OCI-LY7 (cell line): ENCODE data around the gene MNAT1. TPM values are rescaled to one million over a fixed set of nuclear protein-coding genes. Genes with fewer than 3 reads are reported as not detected.

Source experiments
- BruUV-seq: library from RNA; stranded (reverse); fragments of 400-500 nt; replicated peaks from 2 replicates; lab custom pipeline; 2021; lab: Mats Ljungman, UMichigan
- CTCF ChIA-PET: fragments of 300-600 bp; sonication (Branson Sonifier 250); formaldehyde crosslinking; loops from one replicate; lab custom pipeline; 2022; ENCODE audit warnings: antibody characterized with exemption; ENCODE audit not compliant: unreplicated experiment; lab: Charles Lee
- POLR2A ChIA-PET: fragments of 300-600 bp; sonication (Branson Sonifier 250); formaldehyde crosslinking; loops from one replicate; lab custom pipeline; 2022; ENCODE audit warnings: antibody characterized with exemption; lab: Charles Lee
- DNase-seq: peaks from one replicate; pipeline ENCODE4 v3.0.0-alpha.2; 2015; ENCODE audit warnings: low spot score
- H2AFZ ChIP-seq: fragments of 200-600 bp; sonication (generic), shearing (Covaris generic); 2 replicates; pipeline ENCODE4 v1.6.1; 2014; ENCODE audit warnings: mild to moderate bottlenecking, antibody characterized with exemption, low read length, moderate library complexity
- H3K27ac ChIP-seq: fragments of 200-600 bp; sonication (generic); 2 replicates; pipeline ENCODE4 v1.5.1; 2014; ENCODE audit warnings: mixed run types, low read depth, mild to moderate bottlenecking, moderate library complexity, low read length, inconsistent platforms; ENCODE audit not compliant: poor library complexity, severe bottlenecking
- H3K36me3 ChIP-seq: fragments of 200-600 bp; sonication (generic); 2 replicates; pipeline ENCODE4 v1.6.1; 2014; ENCODE audit warnings: mild to moderate bottlenecking, antibody characterized with exemption, low read length, moderate library complexity, mixed read lengths; ENCODE audit not compliant: insufficient read depth
- H3K4me1 ChIP-seq: fragments of 200-600 bp; sonication (generic); 2 replicates; pipeline ENCODE4 v1.5.1; 2014; ENCODE audit warnings: mild to moderate bottlenecking, low read length; ENCODE audit not compliant: insufficient read depth, poor library complexity, severe bottlenecking
- H3K4me2 ChIP-seq: fragments of 200-600 bp; sonication (generic); 2 replicates; pipeline ENCODE4 v1.6.1; 2014; ENCODE audit warnings: mild to moderate bottlenecking, low read length
- H3K4me3 ChIP-seq: fragments of 200-600 bp; sonication (generic); 2 replicates; pipeline ENCODE4 v1.5.1; 2014; ENCODE audit warnings: mild to moderate bottlenecking, low read depth, low read length; ENCODE audit not compliant: poor library complexity, severe bottlenecking
- H3K79me2 ChIP-seq: fragments of 200-600 bp; sonication (generic); 2 replicates; pipeline ENCODE4 v1.6.1; 2016; ENCODE audit warnings: low read depth, mild to moderate bottlenecking, low read length, moderate library complexity, mixed read lengths; ENCODE audit not compliant: insufficient read depth
- H3K9me2 ChIP-seq: fragments of 200-600 bp; sonication (generic); 2 replicates; pipeline ENCODE4 v1.6.1; 2016; ENCODE audit warnings: mild to moderate bottlenecking, low read length, mixed read lengths; ENCODE audit not compliant: insufficient read depth
- H3K9me3 ChIP-seq: fragments of 200-600 bp; sonication (generic); 2 replicates; pipeline ENCODE4 v1.6.1; 2014; ENCODE audit warnings: mild to moderate bottlenecking, mixed run types, low read length, mixed read lengths
- H4K20me1 ChIP-seq: fragments of 200-600 bp; sonication (generic); 2 replicates; pipeline ENCODE4 v1.6.1; 2014; ENCODE audit warnings: mild to moderate bottlenecking, antibody characterized with exemption, low read length, moderate library complexity, mixed read lengths; ENCODE audit not compliant: insufficient read depth
- CTCF ChIP-seq: fragments of 200-600 bp; sonication (generic); conservative IDR thresholded peaks from 2 replicates; pipeline ENCODE4 v1.5.1; 2014; ENCODE audit warnings: mild to moderate bottlenecking, antibody characterized with exemption, low read length, moderate library complexity, mixed read lengths
- EZH2phosphoT487 ChIP-seq: fragments of 200-600 bp; sonication (generic); IDR thresholded peaks from 2 replicates; pipeline ENCODE4 v1.6.1; 2018; ENCODE audit warnings: low read depth, borderline replicate concordance, mild to moderate bottlenecking, mixed run types, antibody characterized with exemption, low read length, moderate library complexity, mixed read lengths
- intact Hi-C: fragments of 100-400 bp; cut with micrococcal nuclease; formaldehyde crosslinking; loops from one replicate; pipeline ENCODE4 v1.10.0; 2022; ENCODE audit not compliant: unreplicated experiment
- total RNA-seq, 2 experiments: library from RNA; depleted of rRNA in 1 of 2; stranded (reverse); fragments of >200 nt in 1 of 2; shearing (Covaris generic) in 1 of 2; gene quantifications; 2 replicates each; pipeline ENCODE4 v1.2.3, GENCODE V29; 2014 to 2022

Gene MNAT1
- total RNA-seq, 2 experiments from 2014 or later = 58.5 to 60.9 TPM

GRCh38 chr14:60968099-60968498 lies 233.5 kb downstream of the MNAT1 start:
- DNase-seq = no peak
- Histone ChIP-seq H4K20me1 (no peaks in the 10 kb centered on the region), H3K27ac (no peak overlapping the region), H2AFZ (no peak overlapping the region), H3K9me2 (no peaks in the 10 kb centered on the region), H3K9me3 (no peaks in the 10 kb centered on the region), H3K79me2 (no peaks in the 10 kb centered on the region), H3K4me2 (no peak overlapping the region), H3K4me1 (peaks cover 4% of the 10 kb centered on the region), H3K4me3 (no peak overlapping the region), H3K36me3 (peaks cover 14% of the 10 kb centered on the region)
- intact Hi-C loops = no loop called here
- no peak for TF ChIP-seq CTCF
- TF ChIP-seq EZH2phosphoT487 = no peak
- POLR2A ChIA-PET = interaction anchor here (0.7 to 1.3 kb wide), 4 partner anchors 11 to 231 kb away, joined by 3 to 7 read pairs (median 4); no protein-coding TSS in a partner anchor
- CTCF ChIA-PET = no interaction called here
- no TSS peak for BruUV-seq

GRCh38 chr14:60968671-60969070 lies 234.1 kb downstream of the MNAT1 start:
- intact Hi-C loops = no loop called here
- ChIA-PET CTCF (no interaction called here), POLR2A (interaction anchor here (0.7 to 1.3 kb wide), 4 partner anchors 11 to 230 kb away, joined by 3 to 7 read pairs (median 4); no protein-coding TSS in a partner anchor)
- Histone ChIP-seq H4K20me1 (no peaks in the 10 kb centered on the region), H2AFZ (no peak overlapping the region), H3K27ac (no peak overlapping the region), H3K9me3 (no peaks in the 10 kb centered on the region), H3K4me2 (no peak overlapping the region), H3K4me1 (peaks cover 4% of the 10 kb centered on the region), H3K4me3 (no peak overlapping the region), H3K9me2 (no peaks in the 10 kb centered on the region), H3K36me3 (peaks cover 20% of the 10 kb centered on the region), H3K79me2 (no peaks in the 10 kb centered on the region)
- BruUV-seq = no TSS peak
- TF ChIP-seq EZH2phosphoT487 = no peak
- TF ChIP-seq CTCF = no peak
- no peak for DNase-seq

- Histone ChIP-seq H4K20me1 (no peaks in the 10 kb centered on the region), H3K4me2 (no peak overlapping the region), H3K27ac (no peak overlapping the region), H3K9me3 (no peaks in the 10 kb centered on the region), H3K36me3 (peaks cover 29% of the 10 kb centered on the region), H3K4me3 (no peak overlapping the region), H3K79me2 (no peaks in the 10 kb centered on the region), H3K9me2 (no peaks in the 10 kb centered on the region), H2AFZ (no peak overlapping the region), H3K4me1 (peaks cover 4% of the 10 kb centered on the region)
- ChIA-PET POLR2A (no interaction called here), CTCF (no interaction called here)
- intact Hi-C loops = no loop called here
- DNase-seq = no peak
- TF ChIP-seq EZH2phosphoT487 (no peak), CTCF (no peak)
- BruUV-seq = no TSS peak
Observed at GRCh38 chr14:60970146-60970545, 235.6 kb downstream of the MNAT1 start.
